Skin of body (tissue), 2 donors: Measurements from ENCODE around the gene CDK16. TPM values are rescaled to one million over a fixed set of nuclear protein-coding genes. Genes with fewer than 3 reads are reported as not detected.

ENCODE experiments used
- DNase-seq: peaks from one replicate; lab custom pipeline; 2025; lab: John Stamatoyannopoulos, UW
- total RNA-seq: library from RNA; depleted of rRNA; stranded (reverse); fragments of >200 nt; gene quantifications from one replicate; pipeline ENCODE4 v1.2.3, GENCODE V29; 2014

CDK16 gene
- total RNA-seq = 38.7 TPM

DNA sequence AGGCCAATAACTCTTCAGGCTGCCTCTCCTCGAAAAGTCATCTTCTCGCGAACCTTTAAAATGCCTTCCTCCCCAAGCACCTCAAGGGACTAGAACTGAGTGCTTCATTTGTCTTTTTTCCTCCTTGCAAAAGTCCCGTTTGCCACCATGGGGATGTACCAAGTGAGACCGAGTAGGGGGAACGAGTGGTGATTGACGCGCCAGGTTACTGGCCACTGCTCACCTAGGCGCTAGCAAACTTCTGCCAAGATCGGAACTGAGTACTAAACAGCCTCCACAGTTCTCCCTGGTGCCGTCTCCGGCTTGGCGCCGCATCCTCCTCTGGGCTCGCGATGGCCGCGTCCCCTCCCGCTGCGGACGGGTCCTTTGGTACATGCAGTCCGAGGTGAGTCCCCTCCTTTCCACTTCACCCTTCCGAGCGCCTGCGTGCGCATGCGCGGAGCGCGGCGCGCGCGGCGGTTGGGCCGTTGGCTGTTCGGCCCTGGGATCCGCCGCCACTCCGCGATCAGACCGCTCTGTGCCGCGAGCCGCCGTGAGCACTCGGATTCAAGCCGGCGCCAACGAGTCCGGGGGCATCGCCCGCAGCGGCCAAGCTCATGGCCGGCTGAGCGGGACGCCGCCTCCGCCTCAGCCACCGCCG lies at the start of gene CDK16:
CDK16 (plus strand) TSS at position 402 of the 640 bp plus-strand sequence. CDS start 4,877 bp downstream, outside the sequence.
- peak; percentile 92 for DNase-seq

DNA sequence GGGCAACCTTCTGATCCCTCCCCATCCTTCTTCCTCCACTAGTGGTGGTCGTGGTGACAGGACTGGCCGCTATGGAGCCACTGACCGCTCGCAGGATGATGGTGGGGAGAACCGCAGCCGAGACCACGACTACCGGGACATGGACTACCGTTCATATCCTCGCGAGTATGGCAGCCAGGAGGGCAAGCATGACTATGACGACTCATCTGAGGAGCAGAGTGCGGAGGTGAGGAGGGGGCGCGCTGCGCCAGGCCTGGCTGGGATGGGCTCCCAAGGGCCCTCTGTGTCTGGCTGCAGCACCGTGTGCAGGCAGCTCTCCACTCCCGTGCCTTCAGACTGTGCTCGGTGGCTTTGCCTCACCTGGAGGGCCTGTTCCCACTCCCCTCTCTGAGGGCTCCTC lies 49.2 kb upstream of the CDK16 start:
- DNase-seq = no peak

DNA sequence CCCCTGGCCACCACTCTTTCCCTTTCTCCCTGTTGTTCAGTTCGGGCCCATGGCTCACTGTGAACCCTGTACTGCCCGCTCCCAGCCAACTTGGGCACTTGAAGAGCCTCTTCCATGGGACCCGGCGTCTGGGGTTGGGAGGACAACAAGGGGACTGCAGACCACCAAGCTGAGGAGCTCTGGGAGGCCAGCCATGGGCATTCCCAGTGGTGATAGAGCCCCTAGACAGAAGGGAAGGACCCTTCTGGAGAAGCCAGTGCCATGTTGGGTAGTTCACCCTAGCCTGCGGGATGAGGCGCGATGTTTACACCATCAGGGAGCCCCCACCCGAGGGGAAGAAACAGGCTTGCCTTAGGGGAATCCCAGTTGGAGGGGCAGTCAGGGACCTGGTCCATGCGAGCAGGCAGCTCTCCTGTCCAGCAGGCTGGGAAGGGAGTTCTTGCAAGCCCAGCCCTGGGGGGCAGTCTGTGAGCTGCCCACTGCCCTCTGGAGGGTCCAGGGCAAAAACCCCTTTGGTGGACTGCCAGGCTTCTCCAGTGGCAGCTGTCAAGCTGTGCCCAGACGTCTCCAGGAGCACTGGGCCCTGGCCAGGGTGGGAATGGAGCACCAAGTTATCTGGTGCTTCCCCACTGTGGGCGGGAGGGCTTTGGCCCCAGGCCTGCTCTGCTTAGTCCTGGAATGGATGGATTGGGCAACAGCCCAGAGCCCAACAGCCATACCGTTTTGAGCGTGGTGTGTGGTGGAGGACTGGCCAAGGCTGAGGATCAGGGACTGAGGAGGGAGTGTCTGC lies 48.6 kb upstream of the CDK16 start:
- DNase-seq = no peak

- no peak for DNase-seq
Measured at GRCh38 chrX:47170861-47171692, 47.4 kb upstream of the CDK16 start.

- no peak for DNase-seq
Measured at GRCh38 chrX:47171996-47172395, 46.5 kb upstream of the CDK16 start.

DNA sequence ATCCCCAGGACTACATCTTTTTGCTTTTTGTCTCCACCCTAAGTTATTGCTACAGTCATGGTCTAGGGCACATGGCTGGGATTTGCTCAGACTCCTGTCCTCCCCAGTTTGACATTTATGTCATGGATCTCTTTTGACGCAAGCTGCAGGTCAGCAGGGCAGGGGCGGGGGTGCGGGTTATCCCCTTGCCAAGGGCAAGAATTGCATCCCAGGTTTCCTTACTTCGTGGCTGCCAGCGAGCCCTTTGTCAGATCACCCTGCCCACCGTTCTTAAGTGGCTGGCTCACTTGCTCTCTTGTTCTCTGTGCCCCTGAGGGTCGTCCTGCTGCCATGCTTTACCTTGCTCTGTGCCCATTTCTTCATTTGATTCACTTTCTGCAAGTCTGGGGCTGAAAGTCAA lies 45.9 kb upstream of the CDK16 start:
- DNase-seq = no peak

DNA sequence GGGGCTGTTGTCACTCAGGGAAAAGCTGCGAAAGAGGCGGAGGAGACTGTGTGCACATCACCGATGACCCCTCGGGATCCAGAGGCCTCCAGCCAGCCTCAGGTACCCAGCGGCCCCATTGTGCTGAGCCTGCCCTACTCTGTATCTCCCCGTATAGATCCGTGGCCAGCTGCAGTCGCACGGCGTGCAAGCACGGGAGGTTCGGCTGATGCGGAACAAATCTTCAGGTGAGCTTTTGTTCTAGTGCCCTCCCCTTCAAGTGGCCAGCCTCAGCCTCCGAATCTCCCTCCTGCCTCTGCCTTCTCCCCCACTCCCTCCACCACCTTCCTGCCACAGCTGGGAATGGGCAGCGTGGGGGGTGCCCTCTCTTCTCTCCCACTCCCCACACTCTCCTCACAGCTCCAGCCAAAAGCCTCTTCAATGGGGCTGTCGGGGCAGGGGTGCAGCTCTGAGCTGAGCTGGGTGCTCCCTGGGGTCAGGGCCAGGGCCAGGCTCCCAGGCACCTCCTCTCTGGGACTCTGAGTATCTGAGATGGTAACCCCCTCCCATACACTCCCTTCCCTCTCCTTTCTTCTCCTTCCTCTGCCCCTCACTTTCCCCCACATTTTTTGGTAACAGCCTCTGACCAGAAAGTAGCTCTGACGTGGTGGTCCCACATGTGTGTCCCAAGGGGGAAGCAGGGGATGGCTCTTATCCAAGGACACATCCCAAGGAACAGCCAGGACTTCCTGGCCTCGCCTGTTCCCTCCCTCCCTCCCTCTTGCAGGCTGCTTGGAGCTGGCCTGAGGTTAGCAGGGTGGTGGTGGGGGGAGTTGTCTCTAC lies 45.3 kb upstream of the CDK16 start:
- no peak for DNase-seq

- DNase-seq = no peak
Measured at GRCh38 chrX:47174376-47174775, 44.1 kb upstream of the CDK16 start.

GRCh38 chrX:47174846-47175587 lies 43.5 kb upstream of the CDK16 start:
- DNase-seq = no peak

DNA sequence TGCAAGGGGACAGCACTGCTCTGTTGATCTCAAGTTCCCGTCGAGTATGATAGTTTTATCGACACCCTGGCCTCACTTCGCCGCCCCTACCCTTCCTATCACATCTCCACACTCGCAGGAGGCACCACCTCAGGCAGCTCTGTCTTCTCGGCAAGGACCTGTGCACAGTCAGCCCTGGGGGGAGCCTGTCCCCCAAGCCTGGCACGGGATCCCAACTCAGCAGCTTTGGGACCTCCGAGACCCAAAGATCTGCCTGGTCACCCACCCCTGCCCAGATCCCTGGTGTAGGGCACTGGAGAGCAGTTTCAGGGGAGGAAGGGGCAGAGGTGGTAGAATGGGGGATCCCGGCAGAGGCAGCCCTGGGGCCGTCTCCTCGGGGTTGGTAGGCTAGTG lies 42.9 kb upstream of the CDK16 start:
- DNase-seq = no peak

GRCh38 chrX:47176101-47176740 lies 42.3 kb upstream of the CDK16 start:
- DNase-seq = no peak

DNA sequence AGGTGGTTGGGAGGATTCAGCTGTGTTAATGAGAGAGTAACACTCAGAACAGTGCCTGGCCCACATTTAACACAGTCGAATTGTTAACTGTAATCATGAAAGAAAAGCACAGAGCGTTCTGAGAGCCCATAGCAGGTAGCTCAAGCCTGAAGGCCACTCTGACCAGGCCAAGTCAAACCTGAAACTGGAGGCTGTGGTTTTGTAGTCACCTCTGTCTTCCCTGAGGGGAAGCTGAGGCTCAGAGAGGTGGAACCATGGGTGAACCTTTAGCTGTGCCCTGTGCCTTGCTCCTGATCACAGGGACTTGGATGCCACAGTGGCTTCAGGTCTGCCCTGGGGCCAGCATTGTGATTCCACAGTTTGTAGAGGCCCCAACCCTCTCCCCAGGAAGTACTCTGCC lies 41.4 kb upstream of the CDK16 start:
- no peak for DNase-seq

GRCh38 chrX:47178337-47178736 lies 40.1 kb upstream of the CDK16 start:
- DNase-seq = no peak

DNA sequence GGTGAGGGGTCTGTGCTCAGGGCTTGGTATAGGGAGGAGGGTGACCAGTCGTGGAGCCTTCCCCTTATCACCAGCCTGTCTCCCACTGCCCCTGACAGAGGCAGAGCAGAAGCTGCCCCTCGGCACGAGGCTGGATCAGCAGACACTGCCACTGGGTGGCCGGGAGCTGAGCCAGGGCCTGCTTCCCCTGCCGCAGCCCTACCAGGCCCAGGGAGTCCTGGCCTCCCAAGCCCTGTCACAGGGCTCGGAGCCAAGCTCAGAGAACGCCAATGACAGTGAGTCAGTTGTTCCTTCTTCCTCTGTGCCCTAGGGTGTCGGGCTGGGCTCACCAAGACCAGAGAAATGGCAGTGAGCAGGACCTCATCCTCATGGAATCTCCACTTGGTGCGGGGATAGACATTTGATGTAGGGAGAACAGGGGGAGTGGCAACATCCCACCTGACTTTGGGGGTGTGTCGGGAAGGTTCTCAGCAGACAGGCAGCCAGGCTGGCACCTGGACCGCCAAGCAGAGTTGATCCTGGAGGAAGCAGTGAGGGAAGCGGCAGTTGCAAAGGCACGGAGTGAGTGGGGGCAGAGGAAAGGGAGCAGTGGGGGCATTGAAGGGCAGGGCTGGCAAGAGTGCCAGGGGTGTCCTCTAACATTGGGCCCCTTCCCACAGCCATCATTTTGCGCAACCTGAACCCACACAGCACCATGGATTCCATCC lies 39.1 kb upstream of the CDK16 start:
- no peak for DNase-seq

DNA sequence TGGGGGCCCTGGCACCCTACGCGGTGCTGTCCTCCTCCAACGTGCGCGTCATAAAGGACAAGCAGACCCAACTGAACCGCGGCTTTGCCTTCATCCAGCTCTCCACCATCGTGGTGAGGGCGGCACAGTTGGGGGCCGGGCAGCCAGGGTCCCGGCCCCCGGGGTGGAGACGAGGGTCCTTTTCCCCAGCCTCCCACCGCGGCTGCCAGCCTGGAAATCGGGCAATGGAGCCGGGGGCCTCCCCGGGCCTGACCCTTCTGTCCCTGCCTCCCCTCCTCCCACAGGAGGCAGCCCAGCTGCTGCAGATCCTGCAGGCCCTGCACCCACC lies 38.6 kb upstream of the CDK16 start:
- no peak for DNase-seq

GRCh38 chrX:47180346-47180745 lies 38.1 kb upstream of the CDK16 start:
- no peak for DNase-seq

DNA sequence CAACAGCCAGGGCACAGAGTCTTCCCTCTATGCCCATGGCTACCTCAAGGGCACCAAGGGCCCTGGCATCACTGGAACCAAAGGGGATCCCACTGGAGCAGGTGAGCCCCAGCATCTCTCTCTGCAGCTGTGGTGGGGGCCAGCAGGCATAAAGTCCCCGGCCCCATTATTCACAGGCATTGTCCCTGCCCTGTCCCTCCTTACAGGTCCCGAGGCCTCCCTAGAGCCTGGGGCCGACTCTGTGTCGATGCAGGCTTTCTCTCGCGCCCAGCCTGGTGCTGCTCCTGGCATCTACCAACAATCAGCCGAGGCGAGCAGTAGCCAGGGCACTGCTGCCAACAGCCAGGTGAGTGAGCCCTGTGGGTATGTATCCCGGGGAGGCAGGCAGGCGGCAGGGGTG lies 37.2 kb upstream of the CDK16 start:
- DNase-seq = no peak

- no peak for DNase-seq
Measured at GRCh38 chrX:47182106-47182700, 36.3 kb upstream of the CDK16 start.

GRCh38 chrX:47184486-47184885 lies 34.0 kb upstream of the CDK16 start:
- DNase-seq = no peak
